Endodermal cell (in vitro differentiated cells): Measurements from ENCODE around the gene PLET1. TPM values are rescaled to one million over a fixed set of nuclear protein-coding genes. Genes with fewer than 3 reads are reported as not detected.

Source experiments
- DNase-seq: peaks from one replicate; pipeline ENCODE4 v3.0.0-alpha.2; 2017
- H3K27ac ChIP-seq: 2 replicates; pipeline ENCODE4 v1.5.1; 2013; ENCODE audit warnings: mild to moderate bottlenecking, low read depth, low read length, moderate library complexity
- H3K27me3 ChIP-seq: 2 replicates; pipeline ENCODE4 v1.6.1; 2013; ENCODE audit warnings: mild to moderate bottlenecking, low read length, moderate library complexity; ENCODE audit not compliant: insufficient read depth, control insufficient read depth, poor library complexity, severe bottlenecking
- H3K36me3 ChIP-seq: 2 replicates; pipeline ENCODE4 v1.7.0; 2013; ENCODE audit warnings: mild to moderate bottlenecking, low read length, moderate library complexity; ENCODE audit not compliant: control insufficient read depth, insufficient read depth
- H3K4me1 ChIP-seq: one replicate; pipeline ENCODE4 v1.7.0; 2013; ENCODE audit warnings: low read length; ENCODE audit not compliant: control insufficient read depth, insufficient read depth
- H3K4me3 ChIP-seq: 2 replicates; pipeline ENCODE4 v1.5.1; 2013; ENCODE audit warnings: mild to moderate bottlenecking, low read length, moderate library complexity
- H3K9ac ChIP-seq: 2 replicates; pipeline ENCODE4 v1.6.1; 2013; ENCODE audit warnings: mild to moderate bottlenecking, low read length, moderate library complexity; ENCODE audit not compliant: poor library complexity, severe bottlenecking; ENCODE audit errors: extremely low read depth
- H3K9me3 ChIP-seq: 2 replicates; pipeline ENCODE4 v1.6.1; 2013; ENCODE audit warnings: mild to moderate bottlenecking, low read length, moderate library complexity; ENCODE audit not compliant: control insufficient read depth
- H3K27ac Mint-ChIP-seq: 2 replicates; pipeline ENCODE4 v1.8.0; 2020; ENCODE audit warnings: mixed read lengths
- H3K27me3 Mint-ChIP-seq: 2 replicates; pipeline ENCODE4 v1.8.0; 2021; ENCODE audit warnings: mild to moderate bottlenecking, mixed read lengths; ENCODE audit not compliant: insufficient read depth
- H3K36me3 Mint-ChIP-seq: 2 replicates; pipeline ENCODE4 v1.8.0; 2020; ENCODE audit warnings: low read depth, mixed read lengths
- H3K4me1 Mint-ChIP-seq: 2 replicates; pipeline ENCODE4 v1.8.0; 2020; ENCODE audit warnings: mixed read lengths
- H3K4me3 Mint-ChIP-seq: 2 replicates; pipeline ENCODE4 v1.8.0; 2020; ENCODE audit warnings: mild to moderate bottlenecking, moderate library complexity, mixed read lengths
- H3K9me3 Mint-ChIP-seq: 2 replicates; pipeline ENCODE4 v1.8.0; 2020; ENCODE audit warnings: mild to moderate bottlenecking, mixed read lengths
- WGBS, 2 experiments: methylation state at CpG; one replicate each; pipeline versions ENCODE4 v1.1.5 to v1.1.7; 2013; ENCODE audit warnings: missing lambda C conversion rate in 2 of 2, mixed read lengths in 1 of 2; ENCODE audit not compliant: insufficient coverage in 1 of 2, insufficient read length in 1 of 2; 5-methylcytosine and 5-hydroxymethylcytosine counted together
- total RNA-seq, 2 donors: library from RNA; stranded (reverse); fragmentation: NEBNext Ultra II Directional in 1 of 2; extraction: Animal tissue kit (Norgen Biotek cat#: 25700) in 1 of 2; gene quantifications; 2 replicates in 1 of 2; 3 replicates in 1 of 2; pipeline ENCODE4 v1.2.1, GENCODE V29; 2021
- TF ChIP-seq, protein P1 (sequence below): fragments of 200-600 bp; sonication (generic); conservative IDR thresholded peaks from 2 replicates; pipeline ENCODE4 v1.5.0; 2021; ENCODE audit warnings: antibody characterized with exemption, mild to moderate bottlenecking

The PLET1 gene
- total RNA-seq, 2 donors from 2014 or later: not detected

GRCh38 chr11:112228706-112229105 is 32.0 kb downstream of the PLET1 start:
- Mint-ChIP-seq H3K27ac (no peak overlapping the region), H3K36me3 (peaks cover 30% of the 10 kb centered on the region), H3K4me1 (peaks cover 14% of the 10 kb centered on the region), H3K4me3 (no peak overlapping the region), H3K9me3 (no peaks in the 10 kb centered on the region), H3K27me3 (peaks cover 10% of the 10 kb centered on the region)
- TF ChIP-seq, protein P1, sequence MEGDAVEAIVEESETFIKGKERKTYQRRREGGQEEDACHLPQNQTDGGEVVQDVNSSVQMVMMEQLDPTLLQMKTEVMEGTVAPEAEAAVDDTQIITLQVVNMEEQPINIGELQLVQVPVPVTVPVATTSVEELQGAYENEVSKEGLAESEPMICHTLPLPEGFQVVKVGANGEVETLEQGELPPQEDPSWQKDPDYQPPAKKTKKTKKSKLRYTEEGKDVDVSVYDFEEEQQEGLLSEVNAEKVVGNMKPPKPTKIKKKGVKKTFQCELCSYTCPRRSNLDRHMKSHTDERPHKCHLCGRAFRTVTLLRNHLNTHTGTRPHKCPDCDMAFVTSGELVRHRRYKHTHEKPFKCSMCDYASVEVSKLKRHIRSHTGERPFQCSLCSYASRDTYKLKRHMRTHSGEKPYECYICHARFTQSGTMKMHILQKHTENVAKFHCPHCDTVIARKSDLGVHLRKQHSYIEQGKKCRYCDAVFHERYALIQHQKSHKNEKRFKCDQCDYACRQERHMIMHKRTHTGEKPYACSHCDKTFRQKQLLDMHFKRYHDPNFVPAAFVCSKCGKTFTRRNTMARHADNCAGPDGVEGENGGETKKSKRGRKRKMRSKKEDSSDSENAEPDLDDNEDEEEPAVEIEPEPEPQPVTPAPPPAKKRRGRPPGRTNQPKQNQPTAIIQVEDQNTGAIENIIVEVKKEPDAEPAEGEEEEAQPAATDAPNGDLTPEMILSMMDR: no peak
- H3K4me3 ChIP-seq: no peak overlapping the region
- H3K36me3 ChIP-seq: peaks cover 47% of the 10 kb centered on the region
- no peaks in the 10 kb centered on the region for H3K4me1 ChIP-seq
- WGBS, 2 experiments: 98 to 100% methylated on average over 2 of the region's 2 CpGs
- DNase-seq: no peak
- H3K27me3 ChIP-seq: peaks cover 7% of the 10 kb centered on the region
- H3K9me3 ChIP-seq: no peaks in the 10 kb centered on the region
- no peak overlapping the region for H3K27ac ChIP-seq
- H3K9ac ChIP-seq: no peak overlapping the region

DNA sequence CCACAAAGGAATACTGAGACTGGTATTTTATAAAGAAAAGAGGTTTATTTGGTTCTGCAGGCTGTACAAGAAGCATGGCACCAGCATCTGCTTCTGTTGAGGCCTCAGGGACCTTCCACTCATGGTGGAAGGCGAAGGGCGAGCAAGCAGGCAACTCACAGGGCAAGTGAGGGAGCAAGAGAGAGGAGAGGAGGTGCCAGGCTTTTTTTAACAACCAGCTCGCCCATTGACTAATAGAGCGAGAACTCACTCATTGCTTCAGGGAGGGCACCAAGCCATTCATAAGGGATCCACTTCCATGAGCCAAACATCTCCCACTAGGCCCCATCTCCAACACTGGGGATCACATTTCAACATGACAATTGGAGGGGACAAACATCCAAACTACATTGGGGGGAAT is 33.2 kb downstream of the PLET1 start:
- Histone ChIP-seq H3K9ac (no peak overlapping the region), H3K36me3 (peaks cover 35% of the 10 kb centered on the region), H3K9me3 (no peaks in the 10 kb centered on the region), H3K27ac (no peak overlapping the region), H3K4me1 (no peaks in the 10 kb centered on the region), H3K4me3 (peak overlapping the region; percentile 93), H3K27me3 (peaks cover 20% of the 10 kb centered on the region)
- Mint-ChIP-seq H3K4me3 (peak overlapping the region; percentile 84), H3K27me3 (peaks cover 22% of the 10 kb centered on the region), H3K9me3 (no peaks in the 10 kb centered on the region), H3K36me3 (peaks cover 30% of the 10 kb centered on the region), H3K27ac (peak overlapping the region; percentile 84), H3K4me1 (peaks cover 11% of the 10 kb centered on the region)
- no peak for DNase-seq
- 43 to 67% methylated on average over 2 to 4 of the region's 4 CpGs for WGBS, 2 experiments
- TF ChIP-seq, protein P1: no peak

DNA sequence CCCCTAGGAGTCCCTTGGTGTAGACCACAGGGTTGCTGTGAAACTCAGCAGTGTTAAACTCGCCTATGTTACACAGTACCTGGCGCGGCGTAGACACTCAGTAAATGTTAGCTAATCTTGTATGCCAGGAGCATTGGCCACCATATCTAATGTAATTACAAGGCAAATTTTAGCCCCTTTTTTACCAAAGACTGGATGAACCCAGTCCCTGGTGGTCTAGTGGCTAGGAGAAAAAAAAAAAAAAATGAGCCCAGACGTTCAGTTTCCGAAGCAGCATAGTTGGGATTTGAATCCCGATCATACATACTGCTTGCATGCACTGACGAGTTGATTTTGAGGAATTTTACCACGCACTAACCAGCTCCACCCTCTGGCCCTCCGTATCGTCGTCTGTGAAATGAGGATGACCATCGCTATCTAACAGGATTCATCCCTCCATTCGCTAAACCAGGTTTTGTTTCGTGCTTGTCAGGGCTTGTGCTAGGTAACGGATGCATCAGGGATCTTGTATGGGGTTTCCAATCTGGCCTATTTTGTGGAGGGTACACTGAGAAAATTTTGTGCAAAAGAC is 33.7 kb downstream of the PLET1 start:
- no peak for DNase-seq
- H3K4me1 Mint-ChIP-seq: peaks cover 8% of the 10 kb centered on the region
- H3K9ac ChIP-seq: peak overlapping the region; percentile 77
- peaks cover 30% of the 10 kb centered on the region for H3K36me3 Mint-ChIP-seq
- peaks cover 22% of the 10 kb centered on the region for H3K27me3 Mint-ChIP-seq
- H3K27me3 ChIP-seq: peaks cover 20% of the 10 kb centered on the region
- peak overlapping the region; percentile 84 for H3K27ac Mint-ChIP-seq
- 0 to 9% methylated on average over 5 to 16 of the region's 16 CpGs for WGBS, 2 experiments
- H3K36me3 ChIP-seq: peaks cover 32% of the 10 kb centered on the region
- TF ChIP-seq, protein P1: no peak
- peak overlapping the region; percentile 93 for H3K4me3 ChIP-seq
- H3K27ac ChIP-seq: no peak overlapping the region
- peak overlapping the region; percentile 84 for H3K4me3 Mint-ChIP-seq
- no peaks in the 10 kb centered on the region for H3K4me1 ChIP-seq
- no peaks in the 10 kb centered on the region for H3K9me3 Mint-ChIP-seq
- H3K9me3 ChIP-seq: no peaks in the 10 kb centered on the region
